ENCODE results near the gene MEGF8.

Gene MEGF8

DNA sequence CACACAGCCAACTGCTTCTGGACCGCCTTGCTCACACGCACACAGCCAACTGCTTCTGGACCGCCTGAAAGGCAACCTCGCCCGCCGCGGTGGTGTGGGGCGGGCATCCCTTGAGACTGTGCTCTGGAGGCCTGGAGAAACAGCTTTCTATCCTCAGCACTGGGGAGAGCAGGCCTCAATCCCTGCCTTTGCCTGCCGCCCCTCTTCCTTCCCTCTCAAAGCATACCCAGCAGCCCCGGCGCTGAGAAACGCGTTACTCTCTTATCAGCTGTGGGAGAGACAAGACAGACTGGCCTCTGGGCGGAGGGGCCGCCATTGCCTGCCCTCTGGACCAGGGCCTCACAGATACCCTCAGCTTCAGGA is 98.9 kb downstream of the MEGF8 start:
- TF ChIP-seq, protein P1, sequence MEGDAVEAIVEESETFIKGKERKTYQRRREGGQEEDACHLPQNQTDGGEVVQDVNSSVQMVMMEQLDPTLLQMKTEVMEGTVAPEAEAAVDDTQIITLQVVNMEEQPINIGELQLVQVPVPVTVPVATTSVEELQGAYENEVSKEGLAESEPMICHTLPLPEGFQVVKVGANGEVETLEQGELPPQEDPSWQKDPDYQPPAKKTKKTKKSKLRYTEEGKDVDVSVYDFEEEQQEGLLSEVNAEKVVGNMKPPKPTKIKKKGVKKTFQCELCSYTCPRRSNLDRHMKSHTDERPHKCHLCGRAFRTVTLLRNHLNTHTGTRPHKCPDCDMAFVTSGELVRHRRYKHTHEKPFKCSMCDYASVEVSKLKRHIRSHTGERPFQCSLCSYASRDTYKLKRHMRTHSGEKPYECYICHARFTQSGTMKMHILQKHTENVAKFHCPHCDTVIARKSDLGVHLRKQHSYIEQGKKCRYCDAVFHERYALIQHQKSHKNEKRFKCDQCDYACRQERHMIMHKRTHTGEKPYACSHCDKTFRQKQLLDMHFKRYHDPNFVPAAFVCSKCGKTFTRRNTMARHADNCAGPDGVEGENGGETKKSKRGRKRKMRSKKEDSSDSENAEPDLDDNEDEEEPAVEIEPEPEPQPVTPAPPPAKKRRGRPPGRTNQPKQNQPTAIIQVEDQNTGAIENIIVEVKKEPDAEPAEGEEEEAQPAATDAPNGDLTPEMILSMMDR (IDR thresholded peaks at IDR 0.05), result no peak

DNA sequence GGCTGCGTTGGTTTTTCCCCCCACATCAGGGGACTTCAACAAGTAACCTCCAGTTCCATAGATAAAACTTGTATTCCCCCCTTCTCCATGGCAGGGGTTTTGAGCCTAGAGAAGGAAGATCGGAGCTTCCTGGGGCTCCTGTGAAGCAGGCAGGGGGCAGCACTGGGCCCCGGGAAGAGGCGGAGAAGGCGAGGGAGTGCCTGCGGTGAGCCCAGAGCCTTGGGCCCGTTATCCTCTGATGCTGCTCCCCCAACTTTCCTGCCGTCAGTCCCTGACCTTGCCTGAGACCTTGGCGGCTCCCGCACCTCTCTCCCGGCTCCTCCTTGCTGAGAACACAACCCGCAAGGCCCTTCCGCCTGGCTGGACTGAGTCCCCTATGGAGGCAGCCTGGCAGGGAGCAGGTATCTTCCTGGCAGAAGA is 99.3 kb downstream of the MEGF8 start:
- TF ChIP-seq, protein P1 (IDR thresholded peaks at IDR 0.05), result no peak

DNA sequence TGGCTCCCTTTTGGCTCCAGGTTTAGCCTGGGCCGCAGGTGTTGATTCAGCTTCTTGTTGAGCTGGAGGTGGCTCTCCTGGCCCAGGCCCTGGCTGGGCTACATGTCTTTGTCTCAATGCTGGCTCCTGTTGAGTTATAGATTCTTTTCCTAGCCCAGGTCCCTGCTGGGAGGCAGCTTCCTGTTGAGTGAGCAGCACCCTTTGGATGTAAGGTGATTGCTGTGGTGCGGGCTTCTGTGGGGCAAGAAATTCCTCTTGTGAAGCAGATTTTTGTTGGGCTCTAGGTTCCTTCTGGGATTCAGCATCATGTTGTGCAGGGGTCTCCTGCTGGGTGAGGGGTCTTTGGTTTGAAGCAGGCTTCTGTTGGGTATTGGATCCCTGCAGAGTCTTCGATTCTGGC is 101.2 kb downstream of the MEGF8 start:
- TF ChIP-seq, protein P1 (IDR thresholded peaks at IDR 0.05), result no peak

DNA sequence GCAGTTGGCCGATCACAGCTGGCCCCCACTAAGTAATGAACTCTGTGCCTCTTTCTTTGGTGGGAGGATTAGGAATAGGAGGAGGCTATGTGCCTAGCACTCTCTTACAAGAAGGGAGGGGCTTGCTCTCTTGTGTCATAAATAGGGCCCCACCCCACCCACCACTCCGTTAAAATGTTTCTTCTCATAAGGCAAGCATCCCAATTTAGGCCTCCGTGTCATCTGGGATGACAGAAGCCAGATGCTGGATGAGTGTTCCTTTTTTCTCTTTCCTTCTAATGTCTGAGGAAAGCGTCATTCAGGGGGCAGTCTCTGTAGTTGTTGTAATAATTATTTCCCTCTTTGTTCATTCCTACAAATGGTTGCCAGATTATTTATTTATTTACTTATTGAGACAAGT is 101.9 kb downstream of the MEGF8 start, which contains the start of gene LIPE:
TSS of gene LIPE (minus strand) at position 76 of the 400 bp plus-strand sequence. CDS start 239 bp downstream, outside the sequence.
- TF ChIP-seq, protein P1 (IDR thresholded peaks at IDR 0.05), result no peak

All from LNCAP (cell line).